HG03558 (cell line): ENCODE results near the gene MED13L.

Source experiments
- ATAC-seq: cut with Tn5 transposase; IDR thresholded peaks from one replicate; pipeline ENCODE4 v1.9.1; 2021; ENCODE audit warnings: moderate number of reproducible peaks; ENCODE audit not compliant: unreplicated experiment; ENCODE audit errors: extremely low read depth

The MED13L gene

GRCh38 chr12:116194935-116195431 lies 82.5 kb downstream of the MED13L start:
- ATAC-seq = peak; percentile 54

- ATAC-seq = no peak
Observed at GRCh38 chr12:116189692-116190091, 87.8 kb downstream of the MED13L start.

DNA sequence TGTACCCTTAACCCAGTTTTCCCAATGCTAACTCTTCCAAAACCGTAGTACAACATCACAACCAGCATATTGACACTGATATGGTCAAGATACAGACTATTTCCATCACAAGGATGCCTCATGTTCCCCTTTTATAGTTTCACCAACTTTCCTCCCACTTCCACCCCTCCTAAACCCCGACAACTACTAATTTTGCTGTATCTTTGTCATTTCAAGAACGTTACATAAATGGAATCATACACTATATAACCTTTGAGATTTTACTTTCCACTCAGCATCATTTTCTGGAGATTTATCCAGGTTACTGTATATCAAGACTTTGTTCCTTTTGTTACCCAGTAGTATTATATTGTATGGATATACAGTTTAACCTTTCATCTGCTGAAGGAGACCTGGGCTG lies 88.9 kb downstream of the MED13L start:
- no peak for ATAC-seq

DNA sequence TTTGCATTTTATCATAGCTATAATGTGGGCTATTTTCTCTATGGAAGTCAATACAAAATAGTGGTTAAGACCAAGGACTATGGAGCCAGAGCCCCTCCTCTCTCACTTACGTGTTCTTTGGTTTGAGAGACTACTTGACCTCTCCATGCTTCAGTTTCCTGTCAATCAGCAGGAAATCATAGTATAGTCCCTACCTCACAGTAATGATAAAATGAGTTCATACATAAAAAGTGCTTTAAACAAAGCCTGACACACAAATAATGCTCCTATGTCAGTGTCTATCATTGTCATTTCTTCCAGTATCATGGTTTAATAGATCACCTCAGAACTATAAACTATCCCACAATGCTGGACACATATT lies 90.4 kb downstream of the MED13L start:
- no peak for ATAC-seq

DNA sequence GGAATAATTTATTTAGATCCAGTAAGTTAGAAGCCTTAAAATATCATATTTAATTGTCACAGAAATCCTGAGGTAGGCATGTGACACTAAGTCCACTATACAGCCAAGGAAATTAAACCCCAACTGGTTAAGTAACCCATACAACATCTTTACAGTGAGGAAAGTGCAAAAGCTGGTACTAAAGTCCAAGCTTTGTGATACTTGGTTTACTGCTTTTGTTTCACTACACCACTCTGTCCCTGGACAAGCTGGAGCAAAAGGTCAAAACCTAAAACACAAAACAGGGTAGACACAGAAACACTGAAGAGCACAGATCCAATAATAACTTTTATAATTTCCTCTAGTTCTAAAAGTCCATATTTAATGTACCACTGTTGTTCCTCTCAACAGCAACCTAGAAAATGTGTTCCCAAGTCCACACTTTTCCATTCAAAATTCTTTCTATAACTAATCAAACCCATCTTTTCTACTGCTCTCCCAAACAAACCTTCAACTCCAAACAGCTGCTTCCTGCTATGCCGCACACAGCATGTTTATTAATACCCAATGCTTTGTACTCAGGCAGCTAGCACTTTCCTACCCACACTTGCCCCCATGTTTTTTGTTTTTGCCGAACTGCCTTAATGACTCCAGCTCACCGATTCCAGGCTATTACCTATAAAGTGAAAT lies 90.9 kb downstream of the MED13L start:
- no peak for ATAC-seq

GRCh38 chr12:116184763-116185162 lies 92.7 kb downstream of the MED13L start:
- ATAC-seq = no peak

DNA sequence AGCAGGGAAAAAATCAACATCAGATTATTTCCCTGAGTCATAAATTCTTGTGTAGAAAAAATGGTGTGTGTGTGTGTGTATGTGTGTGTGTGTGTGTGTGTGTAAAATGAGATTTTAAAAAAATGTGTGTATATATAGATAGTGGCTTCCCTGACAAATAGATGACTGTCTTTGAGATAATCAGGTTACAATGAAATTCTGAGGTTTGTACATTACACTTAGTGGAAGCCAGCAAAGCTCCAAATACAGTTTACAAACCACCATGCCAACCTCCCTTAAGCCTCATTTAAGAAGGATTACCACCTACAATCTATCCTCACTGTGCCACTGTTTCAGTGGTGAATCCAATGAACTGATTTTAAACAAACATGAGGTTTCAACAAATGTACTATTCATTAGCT lies 93.8 kb downstream of the MED13L start:
- ATAC-seq = no peak

DNA sequence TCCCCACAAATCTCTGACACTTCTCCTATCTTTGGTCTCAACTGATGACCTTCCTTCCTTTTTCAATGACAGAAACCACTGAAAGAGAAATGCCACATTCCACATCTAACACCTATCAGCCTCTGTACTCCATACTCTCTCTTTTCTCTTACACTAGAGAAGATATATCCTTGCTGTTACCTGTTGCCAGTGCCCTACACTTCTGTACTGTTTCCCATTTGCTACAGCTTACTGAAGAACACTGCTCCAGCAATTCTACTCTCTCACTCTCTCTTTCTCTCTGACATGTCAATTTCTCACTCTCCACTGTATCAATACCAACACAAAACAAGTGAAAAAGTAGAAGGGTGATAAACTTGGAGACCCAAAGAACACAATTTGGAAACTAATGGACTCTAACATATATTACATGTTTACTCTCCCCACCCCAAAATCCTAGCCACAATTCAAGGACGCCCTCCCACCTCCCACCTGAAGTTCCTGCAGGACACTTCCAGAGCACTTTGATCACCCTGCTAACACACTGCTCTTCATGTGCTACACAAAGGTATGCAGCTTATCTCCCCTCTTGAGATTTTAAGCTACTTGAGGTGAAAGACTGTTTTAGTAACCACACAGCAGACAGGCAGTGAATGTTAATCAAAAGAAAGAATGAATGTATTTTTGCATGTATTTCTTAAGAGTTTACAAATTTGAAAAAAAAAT lies 95.0 kb downstream of the MED13L start:
- no peak for ATAC-seq

GRCh38 chr12:116180448-116180847 lies 97.0 kb downstream of the MED13L start:
- ATAC-seq = no peak

GRCh38 chr12:116179384-116179783 lies 98.1 kb downstream of the MED13L start:
- ATAC-seq = no peak

DNA sequence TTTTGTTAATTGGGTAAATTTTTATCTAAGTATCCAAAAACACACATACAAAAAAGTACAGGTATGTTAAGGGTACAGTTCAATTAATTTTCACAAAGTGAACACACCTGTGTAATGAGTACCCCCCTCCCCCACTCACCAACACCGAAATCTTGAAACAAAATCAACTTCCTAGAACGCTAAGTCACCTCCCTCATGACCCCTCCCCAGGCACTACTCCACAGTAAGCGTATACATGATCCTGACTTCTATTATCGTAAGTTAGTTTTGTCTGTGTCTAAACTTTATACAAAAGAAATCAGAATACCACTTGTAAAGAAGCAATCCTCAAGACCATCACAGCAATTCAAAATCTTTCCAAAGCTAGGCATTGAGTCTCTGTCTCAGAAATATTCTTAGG lies 100.5 kb downstream of the MED13L start:
- no peak for ATAC-seq

- no peak for ATAC-seq
Observed at GRCh38 chr12:116174904-116175303, 102.6 kb downstream of the MED13L start.

DNA sequence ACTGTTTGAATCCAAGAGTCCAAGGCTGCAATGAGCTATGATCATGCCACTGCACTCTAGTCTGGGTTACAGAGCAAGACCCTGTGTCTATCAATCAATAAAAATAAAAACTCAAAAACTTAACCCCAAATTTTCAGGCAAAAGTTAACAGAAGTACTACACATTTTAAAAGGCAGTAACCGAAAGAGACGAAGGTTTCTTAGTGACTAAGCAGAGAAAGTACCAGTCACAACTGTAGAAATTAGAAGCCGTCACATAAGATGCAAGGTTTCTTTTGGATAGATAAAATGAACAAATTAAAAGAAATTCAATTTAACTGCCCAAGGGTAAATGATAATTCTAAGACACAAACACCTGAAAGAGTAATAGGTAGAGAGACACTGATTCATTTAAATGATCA lies 103.5 kb downstream of the MED13L start:
- ATAC-seq = no peak

GRCh38 chr12:116172224-116172849 lies 105.2 kb downstream of the MED13L start:
- ATAC-seq = peak; percentile 79

DNA sequence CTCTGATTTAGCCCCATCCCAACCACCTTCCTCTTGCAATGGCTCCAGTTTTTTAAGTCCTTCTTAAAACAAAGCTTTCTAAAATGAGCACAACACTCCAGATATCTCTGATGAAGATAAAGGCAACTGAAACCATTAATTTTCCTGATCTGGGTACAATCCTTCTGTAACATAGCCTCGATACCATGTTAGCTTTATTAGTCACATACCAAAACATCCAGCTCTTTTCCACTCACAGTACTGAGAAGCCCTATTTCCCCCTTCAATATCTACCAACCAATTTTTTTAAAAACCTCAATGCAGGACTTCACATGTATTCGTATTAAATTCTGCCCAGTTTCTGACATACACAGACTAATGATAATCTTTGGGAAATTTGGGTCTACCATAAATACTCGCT lies 105.9 kb downstream of the MED13L start:
- no peak for ATAC-seq

DNA sequence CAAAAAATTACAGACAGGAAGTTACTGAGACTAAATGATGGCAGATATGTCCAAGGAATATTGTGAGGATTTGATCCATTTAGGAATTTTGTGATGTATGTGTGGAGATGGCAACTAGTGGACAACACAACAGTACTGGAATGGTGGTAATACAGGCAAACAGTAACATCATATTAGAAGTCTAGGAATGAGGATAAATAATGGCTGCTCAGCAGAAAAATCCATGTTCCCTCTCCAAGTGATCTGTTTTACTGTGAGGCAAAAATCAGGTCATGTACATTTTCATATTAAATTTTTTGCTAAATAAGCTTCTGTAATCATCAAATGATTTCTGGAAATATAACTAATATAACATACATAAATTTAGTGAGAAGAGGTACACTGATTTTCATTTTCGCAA lies 108.4 kb downstream of the MED13L start:
- no peak for ATAC-seq

DNA sequence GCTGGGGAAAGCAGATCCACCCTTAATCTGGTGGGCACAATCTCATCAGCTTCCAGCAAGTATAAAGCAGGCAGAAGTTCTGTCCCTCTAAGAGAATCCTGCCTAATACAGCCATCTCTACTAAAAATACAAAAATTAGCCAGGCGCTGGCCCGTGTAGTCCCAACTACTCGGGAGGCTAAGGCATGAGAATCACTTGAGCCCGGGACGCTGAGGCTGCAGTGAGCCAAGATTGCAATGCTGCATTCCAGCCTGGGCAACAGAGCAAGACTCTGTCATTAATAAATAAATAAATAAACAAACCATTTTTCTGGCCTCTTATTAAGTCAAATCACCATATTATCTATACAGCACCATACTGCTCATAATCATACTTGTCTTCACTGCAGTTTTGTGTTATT lies 111.2 kb downstream of the MED13L start:
- no peak for ATAC-seq

GRCh38 chr12:116165036-116165425 lies 112.5 kb downstream of the MED13L start:
- ATAC-seq = no peak

DNA sequence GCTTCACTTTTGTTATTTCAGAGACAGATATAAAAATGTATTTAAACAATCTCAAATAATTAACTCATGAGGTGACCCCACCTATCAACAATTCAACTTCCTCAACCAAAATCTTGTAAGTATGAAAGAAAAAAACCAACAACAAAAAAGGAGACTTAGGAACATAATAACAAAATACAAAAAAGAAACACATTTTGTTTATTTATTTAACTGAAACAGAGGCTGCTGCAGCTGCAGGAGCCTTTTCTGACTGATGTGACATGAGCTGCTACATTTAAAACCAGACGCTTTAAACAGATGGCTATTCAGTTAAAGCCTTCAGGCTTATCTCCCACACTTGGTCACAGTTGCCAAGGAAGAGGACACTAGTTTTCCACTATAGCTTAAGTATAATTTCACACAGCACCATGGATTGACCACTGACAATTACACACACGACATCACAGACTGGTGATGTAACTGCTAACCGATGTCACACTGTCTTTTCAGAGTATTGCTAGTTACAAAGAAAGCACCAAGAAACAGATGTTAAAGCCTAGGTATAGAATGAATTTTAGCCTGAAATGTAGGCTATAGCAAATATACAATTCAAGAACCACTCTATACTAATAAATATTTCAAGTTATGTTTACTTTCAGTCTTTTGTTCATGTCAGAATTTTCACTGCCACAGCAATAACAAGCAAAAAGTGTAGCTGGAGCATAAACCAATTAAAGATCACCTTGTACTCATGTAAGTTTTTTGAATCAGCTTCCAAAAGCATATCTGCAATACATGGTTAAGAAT lies 113.0 kb downstream of the MED13L start:
- ATAC-seq = no peak

- no peak for ATAC-seq
Observed at GRCh38 chr12:116162071-116162470, 115.4 kb downstream of the MED13L start.

DNA sequence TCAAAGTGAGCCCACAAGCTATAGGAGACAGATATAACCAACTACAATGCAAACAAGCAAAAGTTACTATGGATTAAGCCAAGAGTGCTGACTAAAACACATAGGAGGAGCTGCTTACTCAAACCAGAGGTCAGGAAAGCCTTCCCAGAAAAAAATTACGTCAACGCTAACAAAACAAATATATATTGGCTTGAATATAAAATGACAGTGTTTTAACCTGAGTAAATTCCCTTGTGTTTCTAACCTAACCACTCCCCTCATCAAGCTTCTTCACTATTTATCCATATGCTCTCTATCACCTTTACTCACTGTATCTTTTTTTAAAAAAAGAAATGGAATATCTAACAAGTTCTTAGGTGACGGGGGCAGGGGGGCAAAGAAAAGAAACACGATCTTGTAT lies 115.9 kb downstream of the MED13L start:
- no peak for ATAC-seq
